AG09309 (cell line): ENCODE data around the gene SALL1.

Experiments used
- DNase-seq: peaks from one replicate; pipeline ENCODE4 v3.0.0-alpha.2; 2010; ENCODE audit warnings: low read depth
- H3K4me3 ChIP-seq: 2 replicates; pipeline ENCODE4 v1.5.1; 2011; ENCODE audit warnings: mild to moderate bottlenecking, low read depth, low read length, moderate library complexity; ENCODE audit not compliant: control insufficient read depth
- TF ChIP-seq, protein P1 (sequence below): IDR thresholded peaks from 2 replicates; pipeline ENCODE4 v1.5.1; 2011; ENCODE audit warnings: mild to moderate bottlenecking, low read depth, low read length, inconsistent platforms; ENCODE audit not compliant: insufficient read depth, control insufficient read depth; ENCODE audit errors: missing control alignments

The SALL1 gene

DNA sequence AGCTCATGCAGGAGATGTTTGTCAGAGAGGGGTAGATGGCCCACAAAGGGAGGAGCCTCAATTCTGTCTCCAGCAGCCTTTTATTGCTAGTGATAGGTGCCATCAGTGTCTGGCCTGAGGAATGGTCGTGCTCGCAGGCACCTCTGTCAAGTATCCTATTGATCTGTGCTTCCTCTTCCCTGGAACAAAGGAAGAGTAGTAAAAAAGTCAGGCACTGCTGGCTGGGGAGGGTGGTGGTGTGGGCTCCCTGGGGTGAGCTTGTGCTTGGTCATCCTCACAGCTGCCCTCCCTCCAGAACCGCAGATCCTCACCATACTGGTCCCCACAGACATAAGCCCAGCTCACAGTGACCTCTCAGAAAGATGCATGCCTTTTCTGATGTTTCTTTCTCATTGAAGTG, 15.0 kb upstream of the SALL1 start:
- TF ChIP-seq, protein P1, sequence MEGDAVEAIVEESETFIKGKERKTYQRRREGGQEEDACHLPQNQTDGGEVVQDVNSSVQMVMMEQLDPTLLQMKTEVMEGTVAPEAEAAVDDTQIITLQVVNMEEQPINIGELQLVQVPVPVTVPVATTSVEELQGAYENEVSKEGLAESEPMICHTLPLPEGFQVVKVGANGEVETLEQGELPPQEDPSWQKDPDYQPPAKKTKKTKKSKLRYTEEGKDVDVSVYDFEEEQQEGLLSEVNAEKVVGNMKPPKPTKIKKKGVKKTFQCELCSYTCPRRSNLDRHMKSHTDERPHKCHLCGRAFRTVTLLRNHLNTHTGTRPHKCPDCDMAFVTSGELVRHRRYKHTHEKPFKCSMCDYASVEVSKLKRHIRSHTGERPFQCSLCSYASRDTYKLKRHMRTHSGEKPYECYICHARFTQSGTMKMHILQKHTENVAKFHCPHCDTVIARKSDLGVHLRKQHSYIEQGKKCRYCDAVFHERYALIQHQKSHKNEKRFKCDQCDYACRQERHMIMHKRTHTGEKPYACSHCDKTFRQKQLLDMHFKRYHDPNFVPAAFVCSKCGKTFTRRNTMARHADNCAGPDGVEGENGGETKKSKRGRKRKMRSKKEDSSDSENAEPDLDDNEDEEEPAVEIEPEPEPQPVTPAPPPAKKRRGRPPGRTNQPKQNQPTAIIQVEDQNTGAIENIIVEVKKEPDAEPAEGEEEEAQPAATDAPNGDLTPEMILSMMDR, result no peak
- H3K4me3 ChIP-seq, result no peak overlapping the region
- DNase-seq, result no peak

DNA sequence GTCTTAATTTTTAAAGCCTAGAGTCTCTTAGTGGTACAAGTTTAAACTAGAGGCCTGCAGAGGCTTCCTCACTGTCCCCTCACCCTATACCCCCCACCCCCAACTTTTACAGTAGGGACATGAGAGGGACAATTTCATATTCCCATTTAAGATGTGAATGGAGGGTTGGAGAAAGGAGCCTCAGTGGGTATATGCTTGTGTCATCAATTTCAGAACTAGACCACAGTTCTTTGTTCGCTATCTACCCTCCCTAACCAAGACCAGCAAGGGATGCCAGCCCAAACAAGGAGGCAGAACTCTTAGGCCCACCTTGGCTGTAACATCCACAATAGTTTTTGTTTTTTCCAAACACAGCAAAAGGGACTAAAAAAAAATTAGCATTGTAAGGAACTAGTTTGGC, 14.0 kb upstream of the SALL1 start:
- TF ChIP-seq, protein P1, result no peak
- no peak for DNase-seq
- H3K4me3 ChIP-seq, result no peak overlapping the region

DNA sequence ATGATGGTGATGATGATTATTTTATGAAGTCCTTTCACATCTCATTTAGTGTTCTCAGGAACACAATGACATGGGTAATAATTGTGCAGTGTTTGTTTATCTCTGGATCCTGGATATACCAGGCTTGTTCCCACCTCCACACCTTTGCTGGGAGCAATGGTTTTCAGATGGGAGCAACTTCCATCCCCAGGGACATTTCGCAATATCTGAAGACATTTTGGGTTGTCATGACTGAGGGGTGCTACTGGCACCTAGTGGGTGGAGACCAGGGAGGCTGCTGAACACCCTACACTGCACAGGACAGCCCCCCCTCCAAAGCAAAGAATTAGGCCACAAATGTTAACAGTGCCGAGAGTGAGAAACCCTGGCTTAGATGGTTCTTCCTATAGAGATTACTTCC, 13.5 kb upstream of the SALL1 start:
- no peak overlapping the region for H3K4me3 ChIP-seq
- no peak for DNase-seq
- TF ChIP-seq, protein P1, result no peak

DNA sequence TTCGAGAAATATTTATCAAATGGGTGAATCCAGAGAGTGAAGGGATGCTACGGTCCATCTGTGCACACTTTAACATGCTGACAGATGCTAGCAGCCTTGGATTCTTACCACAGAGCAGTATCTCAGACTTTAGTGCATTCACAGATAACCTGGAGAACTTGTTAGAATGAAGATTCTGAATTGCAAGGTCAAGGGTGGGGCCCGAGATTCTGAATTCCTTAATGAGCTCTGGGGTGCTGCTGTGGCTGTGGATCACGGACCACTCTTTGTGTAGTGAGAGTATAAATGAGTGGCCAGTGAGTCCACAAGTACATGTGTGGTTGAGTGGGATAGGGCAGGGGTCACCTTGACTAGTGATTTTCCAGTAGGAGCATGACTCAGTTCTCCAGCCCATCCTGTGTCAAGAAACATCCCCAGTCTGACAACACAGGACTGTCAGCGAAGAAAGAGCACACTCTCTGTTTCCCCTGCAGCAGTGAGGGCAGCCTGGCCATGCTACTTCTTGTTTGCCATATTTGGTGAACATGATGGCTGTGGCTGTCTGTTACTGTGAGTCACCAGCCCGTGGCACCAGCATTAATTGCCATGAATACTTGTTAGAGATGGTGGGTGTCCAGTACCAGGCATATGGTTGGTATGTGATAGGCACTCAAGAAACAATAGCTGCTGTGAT, 13.0 kb upstream of the SALL1 start:
- no peak overlapping the region for H3K4me3 ChIP-seq
- TF ChIP-seq, protein P1, result no peak
- DNase-seq, result no peak

DNA sequence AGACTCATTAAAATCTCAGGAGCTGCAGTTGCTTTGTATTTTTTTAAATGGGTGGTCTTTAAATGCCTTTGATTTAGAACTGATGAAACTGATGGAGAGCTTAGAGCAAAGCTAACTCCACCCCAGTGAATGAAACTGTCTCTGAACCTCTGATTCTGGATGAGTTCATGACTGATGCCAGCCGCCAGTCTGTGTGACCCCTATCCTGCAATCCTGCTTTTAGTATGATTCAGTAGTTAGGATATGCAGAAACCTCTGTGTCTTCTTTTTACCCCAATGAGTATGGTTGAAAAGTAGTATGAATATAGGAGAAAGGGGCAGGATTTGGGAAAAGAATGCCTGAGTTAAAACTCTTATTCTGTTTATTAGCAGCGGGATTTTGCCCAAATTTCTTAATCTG, 12.3 kb upstream of the SALL1 start:
- no peak for DNase-seq
- TF ChIP-seq, protein P1, result no peak
- H3K4me3 ChIP-seq, result no peak overlapping the region

DNA sequence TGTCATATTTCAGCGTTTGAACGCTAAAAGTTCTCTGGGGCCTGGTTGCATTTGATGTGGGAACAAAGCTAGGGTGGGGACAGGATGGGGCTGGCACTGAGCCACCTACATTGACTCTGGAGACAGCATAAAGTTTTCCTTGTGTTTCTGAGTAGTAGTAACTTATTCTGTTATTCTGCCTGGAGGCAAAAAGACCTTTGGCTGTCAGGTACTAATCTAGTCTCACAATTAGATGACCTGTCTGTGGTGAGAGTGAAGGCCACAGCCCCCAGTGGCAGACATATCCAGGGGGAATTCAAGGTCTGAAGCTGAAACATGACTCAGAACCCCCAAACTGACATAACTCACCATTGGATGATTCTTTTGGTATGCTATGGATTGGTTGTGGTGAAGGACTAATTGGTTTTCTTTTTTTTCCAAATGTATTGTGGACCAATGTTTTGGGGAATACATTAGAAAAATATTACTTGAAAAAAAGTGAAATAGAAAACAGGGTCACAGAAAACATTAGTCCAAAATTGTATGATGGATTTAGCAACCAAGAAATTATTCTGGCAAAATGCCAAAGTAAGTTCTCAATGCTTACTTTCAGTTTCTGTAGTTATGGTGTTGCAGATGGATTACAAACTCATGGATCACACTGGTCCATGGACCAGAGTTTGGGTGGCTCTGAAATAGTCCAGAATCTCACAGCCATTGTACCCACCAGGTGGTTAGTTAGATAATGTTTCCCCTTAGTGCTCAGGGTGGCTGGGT, 10.5 kb upstream of the SALL1 start:
- no peak overlapping the region for H3K4me3 ChIP-seq
- DNase-seq, result no peak
- TF ChIP-seq, protein P1, result no peak
